Progenitor cell of endocrine pancreas (in vitro differentiated cells): ENCODE data around the gene GJB6. TPM values are rescaled to one million over a fixed set of nuclear protein-coding genes. Genes with fewer than 3 reads are reported as not detected.

Experiments
- DNase-seq: peaks from one replicate; pipeline ENCODE4 v3.0.0; 2021; ENCODE audit warnings: low spot score; ENCODE audit not compliant: unreplicated experiment
- H3K27ac Mint-ChIP-seq: 2 replicates; pipeline ENCODE4 v1.8.0; 2021; ENCODE audit warnings: mild to moderate bottlenecking, moderate library complexity, mixed read lengths
- H3K27me3 Mint-ChIP-seq: 2 replicates; pipeline ENCODE4 v1.8.0; 2021; ENCODE audit warnings: mixed read lengths
- H3K36me3 Mint-ChIP-seq: 2 replicates; pipeline ENCODE4 v1.8.0; 2022; ENCODE audit warnings: mixed read lengths; ENCODE audit not compliant: insufficient read depth
- H3K4me1 Mint-ChIP-seq: 2 replicates; pipeline ENCODE4 v1.8.0; 2021; ENCODE audit warnings: low read depth, mixed read lengths
- H3K4me3 Mint-ChIP-seq: 2 replicates; pipeline ENCODE4 v1.8.0; 2021; ENCODE audit warnings: low read depth, mild to moderate bottlenecking, moderate library complexity, mixed read lengths
- H3K9me3 Mint-ChIP-seq: 2 replicates; pipeline ENCODE4 v1.8.0; 2021; ENCODE audit warnings: low read depth, mixed read lengths
- total RNA-seq: library from RNA; stranded (reverse); gene quantifications from 2 replicates; pipeline ENCODE4 v1.2.1, GENCODE V29; 2021
- TF ChIP-seq, protein P1 (sequence below): fragments of 200-600 bp; sonication (generic); IDR thresholded peaks from one replicate; pipeline ENCODE4 v1.5.0; 2021; ENCODE audit warnings: antibody characterized with exemption, mild to moderate bottlenecking; ENCODE audit not compliant: unreplicated experiment

GJB6 gene
- total RNA-seq, 1 donor from 2014 or later, result 1.5 TPM

DNA sequence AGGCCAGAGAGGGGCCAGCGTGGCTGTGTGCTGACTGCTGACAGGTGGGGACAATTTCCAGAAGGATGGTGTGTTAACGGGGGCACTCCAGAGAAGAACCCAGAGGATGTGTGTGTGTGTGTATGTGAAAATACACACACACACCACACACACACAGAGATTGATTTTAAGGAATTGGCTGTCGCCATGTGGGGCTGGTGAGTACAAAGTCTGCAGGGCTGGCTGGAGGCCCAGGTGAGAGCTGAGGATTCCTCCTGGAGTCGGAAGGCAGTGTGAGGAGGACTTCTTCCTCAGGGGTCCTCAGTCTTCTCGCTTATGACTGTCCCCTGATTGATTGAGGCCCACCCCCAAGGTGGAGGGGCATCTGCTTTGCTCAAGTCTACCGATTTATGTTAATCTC, 7.6 kb upstream of the GJB6 start:
- Mint-ChIP-seq H3K27me3 (peaks cover 30% of the 10 kb centered on the region), H3K27ac (no peak overlapping the region), H3K4me3 (no peak overlapping the region), H3K4me1 (no peaks in the 10 kb centered on the region), H3K9me3 (peaks cover 13% of the 10 kb centered on the region), H3K36me3 (no peaks in the 10 kb centered on the region)
- DNase-seq, result no peak
- TF ChIP-seq, protein P1, sequence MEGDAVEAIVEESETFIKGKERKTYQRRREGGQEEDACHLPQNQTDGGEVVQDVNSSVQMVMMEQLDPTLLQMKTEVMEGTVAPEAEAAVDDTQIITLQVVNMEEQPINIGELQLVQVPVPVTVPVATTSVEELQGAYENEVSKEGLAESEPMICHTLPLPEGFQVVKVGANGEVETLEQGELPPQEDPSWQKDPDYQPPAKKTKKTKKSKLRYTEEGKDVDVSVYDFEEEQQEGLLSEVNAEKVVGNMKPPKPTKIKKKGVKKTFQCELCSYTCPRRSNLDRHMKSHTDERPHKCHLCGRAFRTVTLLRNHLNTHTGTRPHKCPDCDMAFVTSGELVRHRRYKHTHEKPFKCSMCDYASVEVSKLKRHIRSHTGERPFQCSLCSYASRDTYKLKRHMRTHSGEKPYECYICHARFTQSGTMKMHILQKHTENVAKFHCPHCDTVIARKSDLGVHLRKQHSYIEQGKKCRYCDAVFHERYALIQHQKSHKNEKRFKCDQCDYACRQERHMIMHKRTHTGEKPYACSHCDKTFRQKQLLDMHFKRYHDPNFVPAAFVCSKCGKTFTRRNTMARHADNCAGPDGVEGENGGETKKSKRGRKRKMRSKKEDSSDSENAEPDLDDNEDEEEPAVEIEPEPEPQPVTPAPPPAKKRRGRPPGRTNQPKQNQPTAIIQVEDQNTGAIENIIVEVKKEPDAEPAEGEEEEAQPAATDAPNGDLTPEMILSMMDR, result no peak

DNA sequence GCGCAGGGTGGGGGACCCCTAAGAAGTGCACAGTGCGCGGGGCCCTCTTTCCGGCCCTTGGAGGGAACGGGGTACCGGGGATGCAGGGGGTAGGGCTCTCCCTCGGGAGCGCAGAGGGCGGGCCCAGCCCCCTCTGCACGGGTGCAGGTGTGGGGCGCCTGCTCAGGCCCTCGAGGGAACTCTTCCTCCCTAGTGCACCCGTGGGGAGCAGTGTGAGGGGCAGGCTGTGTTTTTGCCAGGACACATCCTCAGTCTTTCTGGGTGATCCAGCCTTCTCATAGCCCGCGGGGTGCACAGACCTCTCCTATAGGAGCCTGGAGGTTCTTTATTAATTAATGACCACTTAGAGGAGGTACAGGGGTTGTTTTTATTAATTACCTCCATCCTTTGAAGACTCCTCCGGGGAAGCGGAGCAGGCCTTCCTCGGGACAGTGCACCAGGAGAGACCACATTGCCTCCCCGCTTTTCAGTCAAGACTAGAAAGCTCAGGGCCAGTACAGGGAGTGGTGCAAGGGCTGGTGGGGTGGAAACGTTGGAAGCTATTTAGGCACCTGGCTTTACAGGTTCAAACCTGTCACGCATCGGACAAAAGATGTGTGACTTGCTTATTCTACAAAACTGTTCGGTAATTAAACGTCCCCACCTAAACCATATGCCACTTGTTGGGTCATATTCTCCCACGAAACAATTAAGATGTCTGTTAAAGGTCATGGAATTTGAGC, 598 bp upstream of the GJB6 start:
- Mint-ChIP-seq H3K4me1 (peaks cover 3% of the 10 kb centered on the region), H3K36me3 (no peaks in the 10 kb centered on the region), H3K27ac (no peak overlapping the region), H3K27me3 (peaks cover 59% of the 10 kb centered on the region), H3K4me3 (peak overlapping the region; percentile 14), H3K9me3 (no peaks in the 10 kb centered on the region)
- TF ChIP-seq, protein P1, result no peak
- no peak for DNase-seq

DNA sequence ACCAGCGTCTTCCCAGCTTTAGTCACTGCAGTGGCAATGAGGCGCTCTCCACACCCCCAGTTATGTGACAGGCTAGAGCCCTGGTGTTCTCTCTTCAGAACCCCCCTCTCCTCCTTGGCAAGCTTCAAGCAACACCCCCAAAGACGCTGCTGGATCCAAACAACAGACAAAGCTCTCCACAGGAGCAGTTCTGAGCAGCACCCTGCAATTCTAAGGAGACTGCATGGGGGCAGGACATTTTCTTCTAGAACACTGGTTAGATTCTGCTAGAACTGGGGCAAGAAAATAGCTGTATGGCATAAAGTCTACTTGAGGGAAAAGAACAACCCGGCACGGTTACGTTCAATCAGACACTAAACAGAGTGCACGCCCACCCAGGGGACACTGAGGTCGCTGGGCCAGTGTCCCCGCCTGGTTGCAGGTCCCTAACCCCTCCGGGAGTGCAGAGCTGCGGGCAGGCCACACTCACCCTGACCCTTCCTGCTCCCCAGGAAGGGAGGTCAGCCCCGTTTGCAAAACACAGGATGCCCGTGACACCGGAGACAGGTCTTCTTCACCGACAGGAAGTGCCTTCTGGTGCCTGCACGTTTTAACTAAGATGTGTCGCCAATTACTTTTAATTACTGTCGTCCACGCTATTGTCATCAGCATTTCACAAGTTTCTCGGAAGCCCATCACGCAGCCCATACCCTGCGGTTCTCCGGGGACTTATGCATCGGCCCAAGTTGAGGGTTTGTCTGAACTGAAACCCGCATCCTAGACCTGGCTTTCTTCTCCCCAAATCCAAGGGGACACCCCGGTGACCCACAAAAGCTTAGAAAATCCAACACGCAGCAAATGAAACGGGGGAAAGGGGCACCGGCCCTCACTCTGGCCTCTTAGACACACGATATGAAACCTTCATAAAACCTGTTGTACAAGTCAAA, 943 bp downstream of the GJB6 start:
- Mint-ChIP-seq H3K36me3 (no peaks in the 10 kb centered on the region), H3K4me1 (peaks cover 3% of the 10 kb centered on the region), H3K27ac (no peak overlapping the region), H3K9me3 (no peaks in the 10 kb centered on the region), H3K4me3 (peak overlapping the region; percentile 59), H3K27me3 (peaks cover 54% of the 10 kb centered on the region)
- DNase-seq, result no peak
- TF ChIP-seq, protein P1, result no peak

DNA sequence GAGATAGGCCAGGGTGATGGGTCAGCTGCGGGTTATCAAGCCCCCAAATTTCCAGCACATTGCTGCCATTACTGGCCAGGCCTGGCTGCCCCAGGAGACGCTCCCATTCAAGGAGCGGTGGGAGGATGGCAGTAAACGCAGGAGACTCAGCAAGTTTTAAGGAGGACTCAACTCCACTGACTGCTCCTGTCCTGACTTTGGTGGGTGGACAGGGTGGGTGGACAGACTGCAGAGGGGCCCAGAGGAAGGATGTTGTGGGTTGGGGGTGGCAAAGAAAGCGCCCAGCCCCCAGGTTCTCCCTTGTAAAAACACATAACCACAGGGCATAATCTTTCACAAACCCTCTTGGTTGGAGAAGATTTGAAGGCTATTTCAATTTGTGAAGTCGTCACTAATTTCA, 4.4 kb downstream of the GJB6 start:
- Mint-ChIP-seq H3K27me3 (peaks cover 40% of the 10 kb centered on the region), H3K4me1 (peaks cover 3% of the 10 kb centered on the region), H3K4me3 (no peak overlapping the region), H3K27ac (no peak overlapping the region), H3K36me3 (no peaks in the 10 kb centered on the region), H3K9me3 (no peaks in the 10 kb centered on the region)
- DNase-seq, result no peak
- TF ChIP-seq, protein P1, result no peak

DNA sequence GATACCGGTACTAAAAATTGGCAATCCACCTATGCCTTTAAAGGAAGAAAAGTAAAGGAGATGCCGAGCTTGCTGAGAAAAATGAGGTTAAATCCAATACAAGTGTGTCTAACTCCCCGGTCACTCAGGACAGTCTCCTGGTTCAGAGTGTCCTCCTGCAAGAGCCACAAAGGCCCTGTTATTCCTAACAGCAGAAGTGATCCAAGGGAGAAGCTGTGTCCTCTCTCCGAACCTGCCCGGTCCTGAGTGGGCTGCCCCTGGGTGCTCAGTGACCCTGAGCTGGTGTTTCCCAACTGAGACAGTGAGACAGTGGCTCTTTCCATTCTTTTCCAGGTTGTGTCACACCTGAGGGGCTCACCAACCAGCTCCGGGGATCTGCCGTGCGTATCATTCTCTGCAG, 4.8 kb downstream of the GJB6 start:
- peaks cover 40% of the 10 kb centered on the region for H3K27me3 Mint-ChIP-seq
- TF ChIP-seq, protein P1, result no peak
- H3K4me3 Mint-ChIP-seq, result no peak overlapping the region
- peaks cover 3% of the 10 kb centered on the region for H3K4me1 Mint-ChIP-seq
- H3K27ac Mint-ChIP-seq, result no peak overlapping the region
- H3K36me3 Mint-ChIP-seq, result no peaks in the 10 kb centered on the region
- DNase-seq, result no peak
- H3K9me3 Mint-ChIP-seq, result no peaks in the 10 kb centered on the region
